Tibial nerve (tissue), 3 donors: Measurements from ENCODE around the gene ARHGAP15.

Experiments
- POLR2A ChIP-seq, 2 donors: fragments of 450-650 bp; IDR thresholded peaks; one replicate each; pipeline ENCODE4 v1.6.1; 2017; ENCODE audit warnings: antibody characterized with exemption in 2 of 2, mild to moderate bottlenecking in 2 of 2, moderate library complexity in 2 of 2
- TF ChIP-seq, protein P1 (sequence below), 5 experiments: fragments of 200-600 bp in 3 of 5; fragments of 450-650 bp in 2 of 5; sonication (generic) in 3 of 5; IDR thresholded peaks; one replicate each; pipeline ENCODE4 v1.5.1; 2016 to 2019; ENCODE audit warnings: antibody characterized with exemption in 5 of 5, mild to moderate bottlenecking in 3 of 5, moderate library complexity in 2 of 5

DNA sequence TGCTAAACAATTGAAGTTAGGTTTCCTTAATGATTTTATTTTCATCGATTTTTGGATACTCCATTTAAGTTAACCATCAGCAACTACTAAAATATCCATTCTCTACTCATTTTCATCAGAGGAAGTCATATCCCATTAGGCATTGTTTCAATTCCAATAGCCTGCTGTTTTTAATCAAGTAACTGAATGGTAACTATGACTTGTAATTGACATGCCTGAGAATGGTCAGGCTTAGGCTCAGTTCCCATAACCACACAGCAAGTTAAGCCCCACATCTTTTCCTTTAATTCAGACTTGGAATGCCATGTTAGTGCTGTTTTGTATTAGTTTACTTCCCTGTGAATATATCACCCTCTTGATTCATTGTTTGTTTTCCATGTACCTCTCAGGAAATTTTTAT is 398.8 kb downstream of the ARHGAP15 start:
- TF ChIP-seq, protein P1, sequence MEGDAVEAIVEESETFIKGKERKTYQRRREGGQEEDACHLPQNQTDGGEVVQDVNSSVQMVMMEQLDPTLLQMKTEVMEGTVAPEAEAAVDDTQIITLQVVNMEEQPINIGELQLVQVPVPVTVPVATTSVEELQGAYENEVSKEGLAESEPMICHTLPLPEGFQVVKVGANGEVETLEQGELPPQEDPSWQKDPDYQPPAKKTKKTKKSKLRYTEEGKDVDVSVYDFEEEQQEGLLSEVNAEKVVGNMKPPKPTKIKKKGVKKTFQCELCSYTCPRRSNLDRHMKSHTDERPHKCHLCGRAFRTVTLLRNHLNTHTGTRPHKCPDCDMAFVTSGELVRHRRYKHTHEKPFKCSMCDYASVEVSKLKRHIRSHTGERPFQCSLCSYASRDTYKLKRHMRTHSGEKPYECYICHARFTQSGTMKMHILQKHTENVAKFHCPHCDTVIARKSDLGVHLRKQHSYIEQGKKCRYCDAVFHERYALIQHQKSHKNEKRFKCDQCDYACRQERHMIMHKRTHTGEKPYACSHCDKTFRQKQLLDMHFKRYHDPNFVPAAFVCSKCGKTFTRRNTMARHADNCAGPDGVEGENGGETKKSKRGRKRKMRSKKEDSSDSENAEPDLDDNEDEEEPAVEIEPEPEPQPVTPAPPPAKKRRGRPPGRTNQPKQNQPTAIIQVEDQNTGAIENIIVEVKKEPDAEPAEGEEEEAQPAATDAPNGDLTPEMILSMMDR (IDR thresholded peaks at IDR 0.05) = no peak
- no peak for TF ChIP-seq POLR2A (IDR thresholded peaks at IDR 0.05)
